ENCODE data around the gene TMEM100.

Gene TMEM100

DNA sequence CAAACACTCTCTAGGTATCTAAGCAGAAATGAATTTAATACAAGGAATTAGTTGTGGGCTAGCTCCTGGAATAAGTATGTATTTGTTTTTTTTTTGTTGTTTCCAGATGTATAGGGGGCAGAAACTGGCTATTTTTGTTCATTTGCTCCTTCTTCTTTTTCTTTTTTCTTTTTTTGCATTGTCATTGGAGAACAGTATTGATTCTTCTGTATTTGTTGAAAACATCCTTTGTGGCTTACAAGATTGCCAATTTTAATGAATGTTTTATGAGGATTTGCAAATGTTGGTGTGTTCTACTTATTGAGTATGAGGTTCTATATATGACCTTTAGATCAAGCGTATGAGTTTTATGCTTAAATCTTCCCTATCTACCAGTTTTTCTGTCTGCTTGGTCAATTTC lies 22.6 kb upstream of the TMEM100 start:
- no peaks in the 10 kb centered on the region for H3K79me2 ChIP-seq (ENCODE audit: insufficient read depth, low read length)
- TF ChIP-seq, protein P1, sequence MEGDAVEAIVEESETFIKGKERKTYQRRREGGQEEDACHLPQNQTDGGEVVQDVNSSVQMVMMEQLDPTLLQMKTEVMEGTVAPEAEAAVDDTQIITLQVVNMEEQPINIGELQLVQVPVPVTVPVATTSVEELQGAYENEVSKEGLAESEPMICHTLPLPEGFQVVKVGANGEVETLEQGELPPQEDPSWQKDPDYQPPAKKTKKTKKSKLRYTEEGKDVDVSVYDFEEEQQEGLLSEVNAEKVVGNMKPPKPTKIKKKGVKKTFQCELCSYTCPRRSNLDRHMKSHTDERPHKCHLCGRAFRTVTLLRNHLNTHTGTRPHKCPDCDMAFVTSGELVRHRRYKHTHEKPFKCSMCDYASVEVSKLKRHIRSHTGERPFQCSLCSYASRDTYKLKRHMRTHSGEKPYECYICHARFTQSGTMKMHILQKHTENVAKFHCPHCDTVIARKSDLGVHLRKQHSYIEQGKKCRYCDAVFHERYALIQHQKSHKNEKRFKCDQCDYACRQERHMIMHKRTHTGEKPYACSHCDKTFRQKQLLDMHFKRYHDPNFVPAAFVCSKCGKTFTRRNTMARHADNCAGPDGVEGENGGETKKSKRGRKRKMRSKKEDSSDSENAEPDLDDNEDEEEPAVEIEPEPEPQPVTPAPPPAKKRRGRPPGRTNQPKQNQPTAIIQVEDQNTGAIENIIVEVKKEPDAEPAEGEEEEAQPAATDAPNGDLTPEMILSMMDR (conservative IDR thresholded peaks at IDR 0.05; ENCODE audit: low read length), result no peak
- TF ChIP-seq EZH2phosphoT487 (IDR thresholded peaks at IDR 0.05; ENCODE audit: borderline replicate concordance), result no peak
- no peaks in the 10 kb centered on the region for H3K9me3 ChIP-seq (ENCODE audit: insufficient read depth, low read depth, low read length)
- no peaks in the 10 kb centered on the region for H3K36me3 ChIP-seq (ENCODE audit: insufficient read depth, low read length)
- no peaks in the 10 kb centered on the region for H3K9me2 ChIP-seq (replicated peaks; ENCODE audit: low read depth, low read length)
- H3K27me3 ChIP-seq (ENCODE audit: insufficient read depth, low read length, poor library complexity, severe bottlenecking), result no peaks in the 10 kb centered on the region
- no peaks in the 10 kb centered on the region for H4K20me1 ChIP-seq (ENCODE audit: insufficient read depth, low read length, poor library complexity, severe bottlenecking)
- no peak overlapping the region for H2AFZ ChIP-seq (ENCODE audit: low read length)
- H3F3A ChIP-seq (ENCODE audit: low read depth), result no peaks in the 10 kb centered on the region
- H3K9ac ChIP-seq (ENCODE audit: low read depth, low read length, poor library complexity, severe bottlenecking), result no peak overlapping the region
- H3K4me1 ChIP-seq (ENCODE audit: insufficient read depth, low read length, poor library complexity, severe bottlenecking), result no peaks in the 10 kb centered on the region
- H3K4me2 ChIP-seq (ENCODE audit: low read depth, low read length, poor library complexity, severe bottlenecking), result no peak overlapping the region
- no peak overlapping the region for H3K4me3 ChIP-seq (ENCODE audit: low read length, poor library complexity, severe bottlenecking)

DNA sequence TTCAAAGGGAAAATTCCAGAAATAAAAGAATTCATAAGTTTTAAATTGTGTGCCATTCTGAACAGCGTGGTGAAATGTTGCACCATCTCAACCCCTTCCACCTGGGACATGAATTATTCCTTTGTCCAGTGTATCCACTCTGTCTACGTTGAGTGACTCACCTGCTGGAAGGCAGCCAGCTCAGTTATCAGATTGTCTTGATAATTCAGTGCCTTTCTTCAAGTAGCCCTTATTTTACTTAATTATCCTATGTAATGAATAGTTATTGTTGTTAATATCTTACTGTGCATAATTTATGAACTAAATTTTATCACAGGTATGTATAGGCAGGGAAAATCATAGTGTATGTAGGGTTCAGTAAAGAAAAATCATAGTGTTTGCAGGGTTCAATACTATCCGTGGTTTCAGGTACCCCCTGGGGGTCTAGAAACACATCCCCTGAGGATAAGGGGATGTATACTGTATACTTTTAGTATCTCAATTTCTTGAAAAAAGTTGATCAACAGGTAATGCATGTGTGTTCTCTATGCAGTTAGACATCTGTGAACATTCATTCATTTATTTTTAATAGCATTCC lies 20.5 kb upstream of the TMEM100 start:
- Histone ChIP-seq H3F3A (ENCODE audit: low read depth) (no peaks in the 10 kb centered on the region), H3K9me3 (ENCODE audit: insufficient read depth, low read depth, low read length) (no peaks in the 10 kb centered on the region), H3K9ac (ENCODE audit: low read depth, low read length, poor library complexity, severe bottlenecking) (no peak overlapping the region), H3K27me3 (ENCODE audit: insufficient read depth, low read length, poor library complexity, severe bottlenecking) (no peaks in the 10 kb centered on the region), H2AFZ (ENCODE audit: low read length) (no peak overlapping the region), H3K36me3 (ENCODE audit: insufficient read depth, low read length) (no peaks in the 10 kb centered on the region), H4K20me1 (ENCODE audit: insufficient read depth, low read length, poor library complexity, severe bottlenecking) (no peaks in the 10 kb centered on the region), H3K4me3 (ENCODE audit: low read length, poor library complexity, severe bottlenecking) (no peak overlapping the region), H3K79me2 (ENCODE audit: insufficient read depth, low read length) (no peaks in the 10 kb centered on the region), H3K4me2 (ENCODE audit: low read depth, low read length, poor library complexity, severe bottlenecking) (no peak overlapping the region), H3K9me2 (replicated peaks; ENCODE audit: low read depth, low read length) (no peaks in the 10 kb centered on the region), H3K4me1 (ENCODE audit: insufficient read depth, low read length, poor library complexity, severe bottlenecking) (no peaks in the 10 kb centered on the region)
- TF ChIP-seq, protein P1 (conservative IDR thresholded peaks at IDR 0.05; ENCODE audit: low read length), result no peak
- no peak for TF ChIP-seq EZH2phosphoT487 (IDR thresholded peaks at IDR 0.05; ENCODE audit: borderline replicate concordance)

DNA sequence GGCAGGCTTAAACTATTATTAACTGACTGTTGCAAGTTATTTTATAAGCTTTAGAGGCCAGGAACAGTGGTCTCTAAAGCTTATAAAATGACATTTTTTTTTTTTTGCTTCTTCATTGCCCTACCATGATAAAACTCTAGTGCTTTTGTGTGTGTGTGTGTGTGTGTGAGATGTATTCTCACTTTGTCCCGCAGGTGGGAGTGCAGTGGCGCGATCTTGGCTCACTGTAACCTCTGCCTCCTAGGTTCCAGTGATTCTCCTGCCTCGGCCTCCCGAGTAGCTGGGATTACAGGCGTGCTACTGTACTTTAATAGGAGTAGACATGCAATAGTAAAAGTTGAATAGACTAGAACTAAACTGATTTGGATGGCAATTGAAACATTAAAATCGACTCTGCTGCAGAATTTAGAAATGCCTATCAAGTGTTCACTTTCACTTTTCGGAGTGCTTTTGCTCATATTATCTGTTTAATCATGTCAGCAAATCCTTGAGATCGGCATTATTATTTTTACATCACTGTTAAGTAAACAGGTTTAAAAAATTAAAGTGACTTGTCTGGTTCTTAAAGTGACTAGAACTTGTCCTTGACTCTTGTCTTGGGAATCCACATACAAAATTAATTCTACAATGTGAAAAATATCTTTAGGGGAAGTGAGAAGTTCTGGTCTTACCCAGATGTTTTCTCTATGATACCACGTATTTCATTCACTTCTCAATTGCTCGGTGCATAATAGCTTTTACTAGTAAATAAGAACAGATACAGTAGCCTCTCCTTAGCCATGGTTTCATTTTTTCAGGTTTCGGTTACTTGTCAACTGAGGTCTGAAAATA lies 19.8 kb upstream of the TMEM100 start:
- Histone ChIP-seq H3K27me3 (ENCODE audit: insufficient read depth, low read length, poor library complexity, severe bottlenecking) (no peaks in the 10 kb centered on the region), H3K9me2 (replicated peaks; ENCODE audit: low read depth, low read length) (no peaks in the 10 kb centered on the region), H3F3A (ENCODE audit: low read depth) (no peaks in the 10 kb centered on the region), H4K20me1 (ENCODE audit: insufficient read depth, low read length, poor library complexity, severe bottlenecking) (no peaks in the 10 kb centered on the region), H3K79me2 (ENCODE audit: insufficient read depth, low read length) (no peaks in the 10 kb centered on the region), H2AFZ (ENCODE audit: low read length) (0 out of 2 replicates have a peak overlapping the region, but pooled peaks have one; percentile 37), H3K9ac (ENCODE audit: low read depth, low read length, poor library complexity, severe bottlenecking) (no peak overlapping the region), H3K4me1 (ENCODE audit: insufficient read depth, low read length, poor library complexity, severe bottlenecking) (no peaks in the 10 kb centered on the region), H3K36me3 (ENCODE audit: insufficient read depth, low read length) (no peaks in the 10 kb centered on the region), H3K9me3 (ENCODE audit: insufficient read depth, low read depth, low read length) (no peaks in the 10 kb centered on the region), H3K4me3 (ENCODE audit: low read length, poor library complexity, severe bottlenecking) (no peak overlapping the region), H3K4me2 (ENCODE audit: low read depth, low read length, poor library complexity, severe bottlenecking) (no peak overlapping the region)
- no peak for TF ChIP-seq EZH2phosphoT487 (IDR thresholded peaks at IDR 0.05; ENCODE audit: borderline replicate concordance)
- TF ChIP-seq, protein P1 (conservative IDR thresholded peaks at IDR 0.05; ENCODE audit: low read length), result no peak

All from Loucy (cell line).